Mesenchymal stem cell (in vitro differentiated cells and primary cell): ENCODE data around the gene PTGES2.

Source experiments
- DNase-seq: peaks from one replicate; pipeline ENCODE4 v3.0.0-alpha.2; 2013
- H2AFZ ChIP-seq: one replicate; pipeline ENCODE4 v1.6.1; 2013; ENCODE audit warnings: low read depth, mild to moderate bottlenecking, control low read depth, inconsistent platforms, low read length, moderate library complexity
- H2AK5ac ChIP-seq: 2 replicates; pipeline ENCODE4 v1.6.1; 2013; ENCODE audit warnings: low read length, moderate library complexity, mild to moderate bottlenecking, inconsistent platforms; ENCODE audit not compliant: severe bottlenecking
- H2BK120ac ChIP-seq: one replicate; pipeline ENCODE4 v1.6.1; 2013; ENCODE audit warnings: low read depth, mild to moderate bottlenecking, inconsistent platforms, low read length, moderate library complexity
- H2BK12ac ChIP-seq, 2 experiments: one replicate each; pipeline ENCODE4 v1.6.1; 2013; ENCODE audit warnings: inconsistent platforms in 2 of 2, low read length in 2 of 2, mild to moderate bottlenecking in 2 of 2, moderate library complexity in 2 of 2, control low read depth in 1 of 2
- H2BK15ac ChIP-seq: one replicate; pipeline ENCODE4 v1.6.1; 2013; ENCODE audit warnings: mild to moderate bottlenecking, low read depth, inconsistent platforms; ENCODE audit not compliant: poor library complexity, severe bottlenecking
- H2BK5ac ChIP-seq: 2 replicates; pipeline ENCODE4 v1.6.1; 2013; ENCODE audit warnings: low read depth, mild to moderate bottlenecking, low read length, control low read depth, inconsistent platforms; ENCODE audit not compliant: poor library complexity, severe bottlenecking
- H3K14ac ChIP-seq, 2 experiments: one replicate each; pipeline ENCODE4 v1.6.1; 2013; ENCODE audit warnings: inconsistent platforms in 2 of 2, low read length in 2 of 2, control low read depth in 1 of 2, mild to moderate bottlenecking in 1 of 2, moderate library complexity in 1 of 2
- H3K18ac ChIP-seq, 2 experiments: one replicate each; pipeline ENCODE4 v1.6.1; 2013; ENCODE audit warnings: inconsistent platforms in 2 of 2, low read length in 2 of 2, control low read depth in 1 of 2, low read depth in 1 of 2, mild to moderate bottlenecking in 1 of 2
- H3K23ac ChIP-seq, 2 experiments: one replicate each; pipeline ENCODE4 v1.6.1; 2013; ENCODE audit warnings: inconsistent platforms in 2 of 2, low read length in 2 of 2, mild to moderate bottlenecking in 2 of 2, moderate library complexity in 2 of 2, control low read depth in 1 of 2
- H3K27ac ChIP-seq: 2 replicates; pipeline ENCODE4 v1.5.1; 2013; ENCODE audit warnings: mild to moderate bottlenecking, moderate library complexity, low read length, control low read depth, inconsistent platforms; ENCODE audit not compliant: poor library complexity, severe bottlenecking
- H3K27me3 ChIP-seq, 2 experiments: 2 replicates each; pipeline versions ENCODE4 v1.6.1 to v1.7.0; 2013; ENCODE audit warnings: low read length in 2 of 2, mild to moderate bottlenecking in 2 of 2, moderate library complexity in 2 of 2, control low read depth in 1 of 2, inconsistent platforms in 1 of 2; ENCODE audit not compliant: control insufficient read depth in 1 of 2, insufficient read depth in 1 of 2
- H3K36me3 ChIP-seq, 2 experiments: 2 replicates each; pipeline versions ENCODE4 v1.6.1 to v1.7.0; 2013; ENCODE audit warnings: low read length in 2 of 2, control low read depth in 1 of 2, inconsistent platforms in 1 of 2, low read depth in 1 of 2, mild to moderate bottlenecking in 1 of 2; ENCODE audit not compliant: insufficient read depth in 2 of 2, control insufficient read depth in 1 of 2
- H3K4ac ChIP-seq, 2 experiments: one replicate each; pipeline ENCODE4 v1.6.1; 2013; ENCODE audit warnings: inconsistent platforms in 2 of 2, low read length in 2 of 2, mild to moderate bottlenecking in 2 of 2, moderate library complexity in 2 of 2, control low read depth in 1 of 2, low read depth in 1 of 2
- H3K4me1 ChIP-seq: 2 replicates; pipeline ENCODE4 v1.6.1; 2013; ENCODE audit warnings: low read depth, low read length, control low read depth; ENCODE audit not compliant: control insufficient read depth, insufficient read depth
- H3K4me2 ChIP-seq: 2 replicates; pipeline ENCODE4 v1.6.1; 2013; ENCODE audit warnings: low read length, mild to moderate bottlenecking, inconsistent platforms; ENCODE audit not compliant: poor library complexity, severe bottlenecking
- H3K4me3 ChIP-seq, 2 experiments: 2 replicates each; pipeline versions ENCODE4 v1.5.1 to v1.7.0; 2013; ENCODE audit warnings: low read length in 2 of 2, mild to moderate bottlenecking in 2 of 2, control low read depth in 1 of 2, low read depth in 1 of 2; ENCODE audit not compliant: insufficient read depth in 1 of 2
- H3K79me1 ChIP-seq: replicated peaks from 2 replicates; pipeline ENCODE4 v1.6.1; 2013; ENCODE audit warnings: mild to moderate bottlenecking, control low read depth, low read length, inconsistent platforms; ENCODE audit not compliant: poor library complexity, severe bottlenecking
- H3K9ac ChIP-seq: 2 replicates; pipeline ENCODE4 v1.7.0; 2013; ENCODE audit warnings: mild to moderate bottlenecking, low read length, moderate library complexity
- H3K9me3 ChIP-seq: 2 replicates; pipeline ENCODE4 v1.7.0; 2013; ENCODE audit warnings: mild to moderate bottlenecking, low read length; ENCODE audit not compliant: control insufficient read depth
- H4K8ac ChIP-seq: one replicate; pipeline ENCODE4 v1.6.1; 2013; ENCODE audit warnings: inconsistent platforms, mild to moderate bottlenecking, low read length, moderate library complexity
- H4K91ac ChIP-seq: one replicate; pipeline ENCODE4 v1.6.1; 2013; ENCODE audit warnings: mild to moderate bottlenecking, low read length, inconsistent platforms
- WGBS: methylation state at CpG from one replicate; pipeline ENCODE4 v1.1.7; 2013; ENCODE audit warnings: mixed read lengths; 5-methylcytosine and 5-hydroxymethylcytosine counted together

The PTGES2 gene

GRCh38 chr9:128094950-128095544 lies 32.5 kb downstream of the PTGES2 start:
- peaks cover 25% of the 10 kb centered on the region for H3K79me1 ChIP-seq
- H3K23ac ChIP-seq, result no peak overlapping the region
- H3K14ac ChIP-seq, result no peak overlapping the region
- H2BK15ac ChIP-seq, result no peak overlapping the region
- H3K4me2 ChIP-seq, result no peak overlapping the region
- no peak overlapping the region for H2BK5ac ChIP-seq
- H4K91ac ChIP-seq, result no peak overlapping the region
- peak overlapping the region; percentile 17 for H2AK5ac ChIP-seq
- whole genome bisulfite sequencing, result 89% methylated on average over 11 of the region's 11 CpGs
- H2BK12ac ChIP-seq, result peak overlapping the region in 1 of 2 experiments; percentile 50
- H3K27ac ChIP-seq, result peak overlapping the region; percentile 20
- no peak overlapping the region for H4K8ac ChIP-seq
- no peak for DNase-seq
- H3K27me3 ChIP-seq, result no peaks in the 10 kb centered on the region
- H2BK120ac ChIP-seq, result no peak overlapping the region
- H3K9ac ChIP-seq, result peak overlapping the region; percentile 90
- H3K4ac ChIP-seq, result peak overlapping the region in 1 of 2 experiments; percentile 55
- no peak overlapping the region for H2AFZ ChIP-seq
- peak overlapping the region in 1 of 2 experiments; percentile 38 for H3K18ac ChIP-seq
- H3K9me3 ChIP-seq, result no peaks in the 10 kb centered on the region
- H3K4me3 ChIP-seq, result peak overlapping the region in 1 of 2 experiments; percentile 21
- peaks cover 29% of the 10 kb centered on the region for H3K4me1 ChIP-seq
- H3K36me3 ChIP-seq, result peaks cover 0 to 8% of the 10 kb centered on the region in 2 experiments

GRCh38 chr9:128094166-128094949 lies 33.2 kb downstream of the PTGES2 start:
- Histone ChIP-seq H3K9me3 (no peaks in the 10 kb centered on the region), H4K8ac (no peak overlapping the region), H3K4me3 (peak overlapping the region in 1 of 2 experiments; percentile 85), H3K27me3 (no peaks in the 10 kb centered on the region), H3K14ac (no peak overlapping the region), H3K23ac (no peak overlapping the region), H3K9ac (peak overlapping the region; percentile 90), H4K91ac (no peak overlapping the region), H3K36me3 (peaks cover 0 to 8% of the 10 kb centered on the region in 2 experiments), H3K79me1 (peaks cover 29% of the 10 kb centered on the region), H3K4ac (no peak overlapping the region), H3K18ac (peak overlapping the region in 1 of 2 experiments; percentile 38), H2BK5ac (no peak overlapping the region), H3K4me1 (peaks cover 22% of the 10 kb centered on the region), H2AFZ (no peak overlapping the region), H2BK15ac (no peak overlapping the region), H3K27ac (peak overlapping the region; percentile 20), H3K4me2 (peak overlapping the region; percentile 44), H2AK5ac (peak overlapping the region; percentile 8), H2BK12ac (peak overlapping the region in 1 of 2 experiments; percentile 50), H2BK120ac (no peak overlapping the region)
- WGBS, result 47% methylated on average over 7 of the region's 8 CpGs
- DNase-seq, result peak; percentile 99

GRCh38 chr9:128093011-128093410 lies 34.5 kb downstream of the PTGES2 start:
- Histone ChIP-seq H4K8ac (no peak overlapping the region), H2BK120ac (no peak overlapping the region), H3K79me1 (peaks cover 37% of the 10 kb centered on the region), H3K4ac (peak overlapping the region in 1 of 2 experiments; percentile 46), H2AFZ (no peak overlapping the region), H3K18ac (peak overlapping the region in 1 of 2 experiments; percentile 68), H3K14ac (no peak overlapping the region), H2BK12ac (peak overlapping the region in 1 of 2 experiments; percentile 43), H3K4me1 (peaks cover 17% of the 10 kb centered on the region), H3K9ac (peak overlapping the region; percentile 90), H2AK5ac (no peak overlapping the region), H3K27ac (no peak overlapping the region), H3K4me3 (peak overlapping the region in 1 of 2 experiments; percentile 85), H2BK15ac (no peak overlapping the region), H3K4me2 (no peak overlapping the region), H4K91ac (no peak overlapping the region), H3K23ac (no peak overlapping the region), H3K36me3 (peaks cover 0 to 8% of the 10 kb centered on the region in 2 experiments), H3K9me3 (no peaks in the 10 kb centered on the region), H2BK5ac (no peak overlapping the region), H3K27me3 (no peaks in the 10 kb centered on the region)
- no peak for DNase-seq
- 93% methylated on average over 3 of the region's 4 CpGs for WGBS
